Esophagus muscularis mucosa (tissue), 4 donors: ENCODE measurements around the gene ABCC5.

Source experiments
- CTCF ChIP-seq, 3 experiments: fragments of 200-600 bp in 2 of 3; fragments of 450-650 bp in 1 of 3; sonication (generic) in 2 of 3; IDR thresholded peaks; one replicate each; pipeline ENCODE4 v1.5.1; 2017 to 2019; ENCODE audit warnings: antibody characterized with exemption in 3 of 3, mild to moderate bottlenecking in 2 of 3, moderate library complexity in 1 of 3
- EP300 ChIP-seq: sonication (generic); formaldehyde crosslinking; IDR thresholded peaks from one replicate; pipeline ENCODE4 v1.6.1; 2017; ENCODE audit warnings: antibody characterized with exemption
- POLR2A ChIP-seq: fragments of 450-650 bp; IDR thresholded peaks from one replicate; pipeline ENCODE4 v1.6.1; 2017; ENCODE audit warnings: antibody characterized with exemption, moderate library complexity, mild to moderate bottlenecking, low read depth

GRCh38 chr3:184008161-184008560 is 9.5 kb downstream of the ABCC5 start:
- no peak for TF ChIP-seq CTCF (IDR thresholded peaks at IDR 0.05)
- no peak for TF ChIP-seq POLR2A
- no peak for TF ChIP-seq EP300
